Large intestine (tissue), 3 donors: ENCODE data around the gene NUP62. TPM values are rescaled to one million over a fixed set of nuclear protein-coding genes. Genes with fewer than 3 reads are reported as not detected.
"Not testable (repeated sequence)": the region's sequence is repeated elsewhere in the genome, so short reads cannot be mapped to it uniquely, and the experiment has no call there.

ENCODE experiments used
- DNase-seq, 2 donors: peaks; one replicate each; pipeline versions ENCODE4 v3.0.0 to v3.0.0-alpha.2; 2013
- H3K27ac ChIP-seq: one replicate; pipeline ENCODE4 v1.5.1; 2013; ENCODE audit warnings: low read length
- H3K27me3 ChIP-seq: 2 replicates; pipeline ENCODE4 v1.6.1; 2013; ENCODE audit warnings: low read length; ENCODE audit not compliant: control insufficient read depth, insufficient read depth
- H3K36me3 ChIP-seq: 2 replicates; pipeline ENCODE4 v1.6.1; 2013; ENCODE audit warnings: low read length; ENCODE audit not compliant: control insufficient read depth, insufficient read depth
- H3K4me1 ChIP-seq: one replicate; pipeline ENCODE4 v1.6.1; 2013; ENCODE audit warnings: low read length; ENCODE audit not compliant: control insufficient read depth, insufficient read depth
- H3K4me3 ChIP-seq: one replicate; pipeline ENCODE4 v1.5.1; 2013; ENCODE audit warnings: low read length
- H3K9me3 ChIP-seq: one replicate; pipeline ENCODE4 v1.6.1; 2013; ENCODE audit warnings: mild to moderate bottlenecking, low read depth, low read length, moderate library complexity; ENCODE audit not compliant: control insufficient read depth
- WGBS: methylation state at CpG from one replicate; pipeline ENCODE4 v1.1.5; 2013; ENCODE audit warnings: low lambda C conversion rate; ENCODE audit not compliant: insufficient coverage; 5-methylcytosine and 5-hydroxymethylcytosine counted together
- polyA plus RNA-seq: library from polyadenylated mRNA; unstranded; fragments of 120-200 nt; gene quantifications from one replicate; pipeline ENCODE4 v1.2.1, GENCODE V29; 2013

Gene NUP62
- polyA plus RNA-seq, 1 donor, result 46.2 TPM

DNA sequence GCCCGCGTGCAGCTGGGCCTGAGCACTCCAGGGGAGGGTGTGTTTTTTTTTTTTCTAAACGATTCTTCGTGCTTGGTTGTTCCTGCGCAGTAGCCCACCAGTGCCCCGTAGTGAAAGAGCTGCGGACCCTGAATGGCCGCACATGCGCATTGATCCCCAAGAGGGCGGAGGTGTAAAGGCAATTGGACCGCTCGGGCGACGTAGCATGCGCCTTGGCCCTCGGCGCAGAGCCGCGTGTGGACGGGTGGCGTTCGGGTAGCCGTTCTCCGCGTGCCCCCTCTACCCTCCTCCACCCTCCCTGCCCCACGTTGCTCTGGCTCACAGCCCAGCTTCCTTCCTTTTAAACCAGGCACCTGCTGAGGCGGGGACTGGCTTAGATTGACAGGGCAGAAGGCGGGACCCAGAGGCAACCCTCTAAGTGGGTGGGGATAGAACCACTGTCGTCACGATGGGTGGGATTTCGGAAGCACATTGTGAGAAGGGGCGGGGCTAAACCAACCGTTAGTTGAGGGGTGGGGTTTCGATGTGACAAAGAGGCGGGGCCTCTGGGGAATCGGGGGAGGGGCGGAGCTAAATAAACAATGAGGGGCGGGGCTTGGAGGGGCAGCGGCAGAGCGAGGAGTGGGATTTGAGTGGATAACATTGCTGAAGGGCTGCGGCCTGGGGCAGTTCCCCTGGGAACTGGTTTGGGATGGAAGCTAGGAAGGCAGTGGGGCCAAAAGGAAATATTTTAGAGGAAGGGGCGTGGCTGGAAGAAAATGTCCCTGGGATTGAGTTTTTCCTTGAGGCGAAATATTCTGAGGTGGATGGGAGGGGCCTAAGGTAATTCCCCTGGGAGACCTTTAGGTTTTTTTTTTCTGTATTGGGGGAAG lies 543 bp upstream of the NUP62 start:
- H3K4me1 ChIP-seq, result peaks cover 8% of the 10 kb centered on the region
- H3K4me3 ChIP-seq, result peak overlapping the region; percentile 93
- peak overlapping the region; percentile 90 for H3K27ac ChIP-seq
- peak; percentile 94 to 95 for DNase-seq
- no peaks in the 10 kb centered on the region for H3K27me3 ChIP-seq
- peaks cover 30% of the 10 kb centered on the region for H3K36me3 ChIP-seq
- WGBS, result no CpG with 5 or more reads among the region's 43 CpGs
- no peaks in the 10 kb centered on the region for H3K9me3 ChIP-seq

DNA sequence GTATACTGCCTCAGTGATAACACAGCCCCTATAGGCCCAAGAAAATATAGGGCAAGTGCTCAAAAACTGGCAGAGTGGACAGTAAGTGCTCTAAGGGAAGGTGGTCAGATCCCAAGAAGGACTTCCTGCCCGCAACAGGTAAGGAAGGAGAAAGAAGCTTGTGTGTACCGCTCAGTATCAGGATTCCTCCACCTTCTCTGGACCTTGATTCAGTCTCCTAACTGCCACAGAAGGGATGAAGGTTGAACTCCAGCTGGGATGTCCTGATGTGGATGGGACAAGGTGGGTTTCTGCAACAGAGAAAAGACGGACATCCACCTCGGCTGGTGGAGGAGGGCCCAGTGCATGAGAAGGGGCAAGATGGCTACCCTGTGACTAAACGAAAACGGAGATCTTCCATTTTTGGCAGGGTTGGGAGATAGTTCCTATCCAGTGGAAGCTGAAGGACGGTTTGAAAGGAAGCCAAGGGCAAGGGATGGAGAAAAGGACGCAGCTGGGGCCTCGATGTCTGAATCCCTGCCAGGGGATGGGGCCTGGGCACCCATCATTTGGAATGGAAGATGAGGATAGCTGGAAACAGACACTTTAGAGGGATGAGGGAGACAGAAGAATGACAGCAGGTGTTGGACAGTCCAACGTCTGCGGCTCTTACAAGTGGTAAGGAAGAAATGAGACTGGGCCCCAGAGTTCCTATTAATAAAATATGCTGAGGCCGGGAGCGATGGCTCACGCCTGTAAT lies 1.6 kb downstream of the NUP62 start:
- Histone ChIP-seq H3K36me3 (peaks cover 41% of the 10 kb centered on the region), H3K9me3 (no peaks in the 10 kb centered on the region), H3K4me3 (no peak overlapping the region), H3K27ac (no peak overlapping the region), H3K4me1 (peaks cover 8% of the 10 kb centered on the region), H3K27me3 (no peaks in the 10 kb centered on the region)
- no CpG with 5 or more reads among the region's 14 CpGs for WGBS
- no peak for DNase-seq

DNA sequence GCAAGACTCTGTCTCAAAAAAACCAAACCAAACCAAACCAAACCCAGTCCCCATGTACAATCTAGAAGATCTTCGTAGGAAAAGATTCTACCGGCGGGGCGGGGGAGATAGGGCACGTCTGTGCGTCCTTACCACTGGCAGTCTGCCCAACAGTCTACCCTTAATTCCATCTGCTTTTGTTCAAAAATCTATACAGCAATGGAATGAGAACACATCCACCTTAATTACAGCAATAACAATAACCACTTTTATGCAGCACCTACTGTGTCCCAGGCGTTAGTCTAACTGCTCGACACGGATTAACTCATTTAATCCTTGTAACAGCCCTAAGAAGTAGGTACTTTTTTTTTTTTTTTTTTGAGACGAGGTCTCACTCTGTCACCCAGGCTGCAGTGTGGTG lies 2.8 kb downstream of the NUP62 start:
- 100% methylated on average over 1 of the region's 10 CpGs for WGBS
- no peak for DNase-seq
- no peaks in the 10 kb centered on the region for H3K27me3 ChIP-seq
- peaks cover 51% of the 10 kb centered on the region for H3K36me3 ChIP-seq
- no peak overlapping the region for H3K4me3 ChIP-seq
- peaks cover 8% of the 10 kb centered on the region for H3K4me1 ChIP-seq
- H3K9me3 ChIP-seq, result no peaks in the 10 kb centered on the region
- no peak overlapping the region for H3K27ac ChIP-seq

DNA sequence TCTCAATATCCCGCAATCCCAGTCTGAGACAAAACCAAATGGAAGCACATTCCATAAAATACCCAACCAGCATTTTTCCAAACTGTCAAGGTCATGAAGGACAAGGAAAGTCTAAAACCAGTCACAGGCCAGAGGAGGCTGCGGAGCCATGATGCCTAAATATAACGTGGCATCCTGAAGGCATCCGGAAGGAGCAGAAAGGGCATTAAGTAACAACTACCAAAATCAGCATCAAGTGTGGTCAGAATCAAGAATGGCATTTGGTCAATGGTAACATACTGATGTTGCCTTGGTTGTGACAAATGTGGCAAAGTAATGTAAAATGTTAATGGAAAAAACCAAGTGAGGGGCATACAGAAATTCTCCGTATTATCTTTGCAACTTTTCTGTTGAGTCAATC lies 3.8 kb downstream of the NUP62 start:
- no peak overlapping the region for H3K27ac ChIP-seq
- no peak overlapping the region for H3K4me3 ChIP-seq
- H3K36me3 ChIP-seq, result peaks cover 55% of the 10 kb centered on the region
- no peak for DNase-seq
- H3K4me1 ChIP-seq, result peaks cover 8% of the 10 kb centered on the region
- WGBS, result 100% methylated on average over 1 of the region's 5 CpGs
- no peaks in the 10 kb centered on the region for H3K27me3 ChIP-seq
- no peaks in the 10 kb centered on the region for H3K9me3 ChIP-seq

DNA sequence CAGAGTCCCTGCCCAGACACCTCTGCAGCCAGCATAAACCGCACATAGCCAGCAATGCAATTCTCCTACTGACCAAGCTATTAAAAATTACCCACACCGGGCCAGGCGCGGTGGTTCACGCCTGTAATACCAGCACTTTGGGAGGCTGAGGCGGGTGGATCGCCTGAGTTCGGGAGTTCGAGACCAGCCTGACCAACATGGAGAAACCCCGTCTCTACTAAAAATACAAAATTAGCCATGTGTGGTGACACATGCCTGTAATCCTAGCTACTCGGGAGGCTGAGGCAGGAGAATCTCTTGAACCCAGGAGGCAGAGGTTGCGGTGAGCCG lies 4.5 kb downstream of the NUP62 start:
- not testable (repeated sequence) for H3K27ac ChIP-seq, H3K9me3 ChIP-seq, DNase-seq, H3K27me3 ChIP-seq, H3K4me1 ChIP-seq, H3K4me3 ChIP-seq
- peaks cover 59% of the 10 kb centered on the region for H3K36me3 ChIP-seq
- WGBS, result no CpG with 5 or more reads among the region's 13 CpGs

DNA sequence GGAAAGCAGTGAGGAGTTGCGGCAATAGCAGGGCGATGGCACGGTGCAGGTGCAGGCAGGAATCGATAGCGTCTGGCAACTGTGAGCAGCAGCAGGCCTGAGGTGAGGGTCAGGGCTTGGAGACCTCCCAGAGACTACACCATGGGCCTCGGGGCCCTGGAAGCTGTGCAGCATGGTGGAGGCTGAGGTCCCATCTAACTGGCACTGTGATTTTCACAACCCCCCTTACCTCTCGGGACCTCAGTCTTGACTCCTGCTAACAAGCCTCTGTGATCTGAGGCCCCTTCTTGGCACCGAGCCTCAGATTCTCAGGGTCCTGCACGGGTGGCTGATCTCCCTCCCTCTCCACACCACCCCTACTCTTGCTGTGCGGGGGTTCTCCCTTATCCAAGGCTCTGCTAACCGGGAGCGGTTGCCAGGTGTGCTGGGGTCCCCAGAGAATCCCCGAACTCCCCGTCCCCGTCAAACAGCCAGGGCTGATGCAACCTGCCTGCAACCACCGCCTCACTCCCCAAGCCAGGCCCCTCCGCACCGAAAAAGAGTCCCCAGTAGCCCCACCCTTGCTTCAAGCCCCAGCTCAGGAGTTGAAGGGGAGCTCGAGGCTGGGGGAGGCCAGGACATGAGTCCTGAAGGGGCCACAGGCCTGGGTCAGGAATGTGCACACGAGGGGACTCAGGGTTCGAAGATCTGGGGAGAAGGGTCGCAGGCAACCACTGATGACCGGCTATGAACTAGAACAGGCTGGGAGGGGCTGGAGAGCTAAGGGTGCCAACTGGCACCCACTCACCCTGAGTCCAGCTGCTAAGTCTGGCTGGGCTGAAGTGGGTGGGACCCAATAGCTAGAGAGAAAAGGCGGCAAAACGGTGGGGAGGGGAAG lies 5.1 kb downstream of the NUP62 start:
- no peak overlapping the region for H3K4me3 ChIP-seq
- H3K36me3 ChIP-seq, result peaks cover 61% of the 10 kb centered on the region
- no peaks in the 10 kb centered on the region for H3K27me3 ChIP-seq
- DNase-seq, result no peak
- peaks cover 8% of the 10 kb centered on the region for H3K4me1 ChIP-seq
- WGBS, result 93% methylated on average over 3 of the region's 25 CpGs
- no peak overlapping the region for H3K27ac ChIP-seq
- H3K9me3 ChIP-seq, result no peaks in the 10 kb centered on the region

DNA sequence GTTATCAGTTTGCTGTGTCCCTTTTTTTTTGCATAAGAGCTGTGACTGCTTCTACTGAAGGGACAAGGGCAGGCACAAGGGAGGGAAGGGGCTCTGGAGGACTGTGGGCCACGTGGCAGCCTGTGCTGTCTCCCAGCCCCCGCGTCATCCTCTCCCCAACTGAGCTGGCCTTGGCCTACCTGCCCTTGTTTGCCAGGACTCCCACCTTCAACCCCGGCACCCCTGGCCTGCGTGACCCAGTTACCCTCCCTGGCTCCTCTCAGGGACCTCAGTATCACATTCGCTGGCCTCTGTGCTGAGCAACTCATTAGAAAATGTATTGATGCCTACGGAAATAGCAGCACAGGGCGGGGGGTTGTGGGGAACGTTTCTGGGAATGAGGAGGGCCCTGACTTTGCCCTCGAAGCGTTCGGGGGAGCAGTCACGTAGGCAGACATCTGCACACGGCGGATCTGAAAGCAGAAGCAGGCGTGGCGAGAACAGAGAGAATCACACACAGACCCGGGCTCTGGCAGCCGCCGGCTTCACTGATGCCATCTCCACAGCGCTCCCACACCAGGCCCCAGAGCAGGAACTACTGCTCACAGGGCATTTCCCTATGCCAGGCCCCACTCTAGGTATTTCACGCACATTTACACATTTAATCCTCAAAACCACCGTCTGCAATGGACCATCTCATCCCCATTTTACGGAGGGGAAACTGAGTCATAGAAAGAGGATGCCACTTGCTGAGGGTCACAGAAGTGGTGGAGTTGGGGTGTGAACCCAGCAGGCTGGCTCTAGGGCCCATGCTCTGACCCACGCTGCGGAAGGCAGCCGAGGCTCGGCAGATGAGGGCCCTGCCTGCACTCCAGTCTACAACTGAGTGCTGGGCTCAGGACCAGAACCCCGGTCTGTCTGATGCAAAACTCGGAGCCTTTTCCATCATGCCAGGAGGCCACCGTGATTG lies 6.0 kb downstream of the NUP62 start:
- H3K4me1 ChIP-seq, result peaks cover 8% of the 10 kb centered on the region
- H3K27ac ChIP-seq, result no peak overlapping the region
- no peak for DNase-seq
- H3K9me3 ChIP-seq, result no peaks in the 10 kb centered on the region
- WGBS, result no CpG with 5 or more reads among the region's 31 CpGs
- no peak overlapping the region for H3K4me3 ChIP-seq
- no peaks in the 10 kb centered on the region for H3K27me3 ChIP-seq
- H3K36me3 ChIP-seq, result peaks cover 66% of the 10 kb centered on the region

DNA sequence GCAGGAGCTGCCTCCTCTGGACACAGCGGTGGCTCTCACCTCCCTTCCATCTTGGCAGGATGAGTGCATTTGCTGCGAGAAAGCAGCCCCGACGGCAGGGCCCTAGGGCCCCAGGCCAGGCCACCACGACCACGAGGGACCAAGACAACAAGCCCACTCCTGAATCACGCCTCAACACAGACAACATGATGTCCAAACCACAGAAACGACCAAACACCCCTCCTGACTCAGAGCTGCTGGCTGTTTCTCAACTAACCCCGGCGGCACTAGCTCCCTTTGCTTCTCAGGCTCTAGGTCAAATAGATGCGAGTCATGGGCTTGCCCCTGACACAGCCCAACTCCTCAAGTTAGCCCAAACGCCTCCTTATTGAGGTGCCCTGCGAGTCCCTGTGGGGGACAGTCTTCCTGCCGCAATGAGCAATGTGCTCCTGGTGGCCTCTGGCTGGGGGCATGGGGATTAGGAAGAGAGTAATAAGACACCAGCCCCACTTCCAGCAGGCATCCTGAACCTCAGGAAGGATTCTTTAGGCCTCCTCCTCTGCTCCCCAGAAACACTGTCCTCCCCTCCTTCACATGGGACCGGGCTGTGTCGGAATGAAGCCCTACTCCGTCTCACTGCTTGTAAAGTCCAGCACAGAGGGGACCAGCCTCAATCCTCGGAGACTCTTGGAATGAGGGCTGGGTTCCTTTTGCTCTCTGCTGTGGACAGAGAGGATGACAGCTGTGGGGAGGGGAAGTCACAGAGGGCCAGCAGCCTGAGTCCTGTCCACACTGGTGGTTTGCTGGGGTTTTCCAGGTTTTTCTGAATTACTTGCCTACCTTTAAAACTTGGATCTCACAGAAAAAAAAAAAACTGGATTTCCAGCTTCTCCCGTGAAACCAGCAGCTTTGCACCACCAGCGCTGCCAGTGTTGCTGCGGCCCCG lies 7.2 kb downstream of the NUP62 start:
- no CpG with 5 or more reads among the region's 22 CpGs for WGBS
- no peak overlapping the region for H3K4me3 ChIP-seq
- no peaks in the 10 kb centered on the region for H3K9me3 ChIP-seq
- no peaks in the 10 kb centered on the region for H3K4me1 ChIP-seq
- no peak for DNase-seq
- no peak overlapping the region for H3K27ac ChIP-seq
- H3K27me3 ChIP-seq, result no peaks in the 10 kb centered on the region
- peaks cover 70% of the 10 kb centered on the region for H3K36me3 ChIP-seq
